GM23338 (cell line): ENCODE measurements around the gene ADAM11. TPM values are rescaled to one million over a fixed set of nuclear protein-coding genes. Genes with fewer than 3 reads are reported as not detected.

Experiments
- ATAC-seq: fragments of 200-7000 bp; cut with Tn5 transposase; 3 replicates; pipeline ENCODE4 v1.9.1; 2020
- DNase-seq: peaks from one replicate; pipeline ENCODE4 v3.0.0-alpha.2; 2015; ENCODE audit warnings: low spot score
- H2AFZ ChIP-seq: fragments of 200-600 bp; sonication (generic); 2 replicates; pipeline ENCODE4 v1.8.0; 2016; ENCODE audit warnings: antibody characterized with exemption, mild to moderate bottlenecking, moderate library complexity
- H3F3A ChIP-seq: fragments of 200-600 bp; sonication (generic); replicated peaks from 2 replicates; pipeline ENCODE4 v1.8.0; 2017; ENCODE audit warnings: antibody characterized with exemption, mixed run types, low read depth
- H3K27ac ChIP-seq: fragments of 200-600 bp; sonication (generic); 2 replicates; pipeline ENCODE4 v1.6.1; 2016; ENCODE audit warnings: low read depth
- H3K27me3 ChIP-seq: fragments of 200-600 bp; sonication (generic); 2 replicates; pipeline ENCODE4 v1.8.0; 2016; ENCODE audit warnings: mild to moderate bottlenecking, mixed run types, moderate library complexity; ENCODE audit not compliant: insufficient read depth
- H3K36me3 ChIP-seq: fragments of 200-600 bp; sonication (generic); 2 replicates; pipeline ENCODE4 v1.8.0; 2016; ENCODE audit warnings: mild to moderate bottlenecking; ENCODE audit not compliant: insufficient read depth
- H3K4me1 ChIP-seq: fragments of 200-600 bp; sonication (generic); 2 replicates; pipeline ENCODE4 v1.8.0; 2016; ENCODE audit warnings: mild to moderate bottlenecking, moderate library complexity; ENCODE audit not compliant: insufficient read depth
- H3K4me2 ChIP-seq: fragments of 200-600 bp; sonication (generic); 2 replicates; pipeline ENCODE4 v1.7.1; 2017; ENCODE audit warnings: mixed run types
- H3K4me3 ChIP-seq: fragments of 200-600 bp; sonication (generic); 2 replicates; pipeline ENCODE4 v1.6.1; 2016; ENCODE audit warnings: mixed run types
- H3K79me2 ChIP-seq: fragments of 200-600 bp; sonication (generic); replicated peaks from 2 replicates; pipeline ENCODE4 v1.8.0; 2017; ENCODE audit warnings: mild to moderate bottlenecking; ENCODE audit not compliant: insufficient read depth
- H3K9me2 ChIP-seq: fragments of 200-600 bp; sonication (generic); 2 replicates; pipeline ENCODE4 v1.8.0; 2017; ENCODE audit not compliant: insufficient read depth
- H4K20me1 ChIP-seq: fragments of 200-600 bp; sonication (generic); replicated peaks from 2 replicates; pipeline ENCODE4 v1.8.0; 2017; ENCODE audit warnings: mild to moderate bottlenecking; ENCODE audit not compliant: insufficient read depth
- H3K27ac Mint-ChIP-seq: 2 replicates; pipeline ENCODE4 v1.8.0; 2020; ENCODE audit warnings: inconsistent platforms, mild to moderate bottlenecking, moderate library complexity, mixed read lengths
- H3K27me3 Mint-ChIP-seq: 3 replicates; pipeline ENCODE4 v1.8.0; 2022; ENCODE audit warnings: low read depth, mild to moderate bottlenecking, moderate library complexity, mixed read lengths, inconsistent platforms; ENCODE audit not compliant: insufficient read depth, poor library complexity
- H3K36me3 Mint-ChIP-seq: 3 replicates; pipeline ENCODE4 v1.8.0; 2021; ENCODE audit warnings: low read depth, mild to moderate bottlenecking, inconsistent platforms, moderate library complexity, mixed read lengths
- H3K4me1 Mint-ChIP-seq: 3 replicates; pipeline ENCODE4 v1.8.0; 2020; ENCODE audit warnings: mild to moderate bottlenecking, inconsistent platforms, mixed read lengths
- H3K4me3 Mint-ChIP-seq: 3 replicates; pipeline ENCODE4 v1.8.0; 2021; ENCODE audit warnings: moderate library complexity, mild to moderate bottlenecking, inconsistent platforms, mixed read lengths
- H3K9me3 Mint-ChIP-seq: 3 replicates; pipeline ENCODE4 v1.8.0; 2020; ENCODE audit warnings: moderate library complexity, mild to moderate bottlenecking, inconsistent platforms, mixed read lengths
- CREB1 ChIP-seq: fragments of 250-450 bp; sonication (Bioruptor Pico); IDR thresholded peaks from 2 replicates; pipeline ENCODE4 v1.5.0; 2020; ENCODE audit warnings: low read depth, mild to moderate bottlenecking, moderate library complexity
- CTCF ChIP-seq, 2 experiments: fragments of 200-600 bp in 1 of 2; sonication (generic) in 1 of 2; conservative IDR thresholded peaks; 2 replicates each; pipeline versions ENCODE4 v1.5.1 to v1.6.1; 2016 to 2017; ENCODE audit warnings: antibody characterized with exemption in 2 of 2, low read depth in 2 of 2, mild to moderate bottlenecking in 2 of 2, moderate library complexity in 1 of 2
- ETS1 ChIP-seq: IDR thresholded peaks from 2 replicates; pipeline ENCODE4 v1.6.1; 2016; ENCODE audit warnings: antibody characterized with exemption
- EZH2phosphoT487 ChIP-seq: fragments of 200-600 bp; sonication (generic); IDR thresholded peaks from one replicate; pipeline ENCODE4 v1.8.1; 2018; ENCODE audit warnings: antibody characterized with exemption; ENCODE audit not compliant: unreplicated experiment
- POLR2AphosphoS5 ChIP-seq: IDR thresholded peaks from 2 replicates; pipeline ENCODE4 v1.6.1; 2016; ENCODE audit warnings: antibody characterized with exemption, low read depth
- STAT1 ChIP-seq: IDR thresholded peaks from one replicate; pipeline ENCODE4 v1.6.1; 2016; ENCODE audit warnings: antibody characterized with exemption; ENCODE audit not compliant: unreplicated experiment
- ZNF114 ChIP-seq: fragments of 250-450 bp; sonication (Bioruptor Pico); IDR thresholded peaks from 2 replicates; pipeline ENCODE4 v1.5.0; 2020; ENCODE audit warnings: mild to moderate bottlenecking, moderate library complexity
- ZNF331 ChIP-seq: fragments of 250-450 bp; sonication (Bioruptor Pico); IDR thresholded peaks from 2 replicates; pipeline ENCODE4 v1.5.0; 2020; ENCODE audit warnings: low read depth, mild to moderate bottlenecking, moderate library complexity
- ZNF462 ChIP-seq: fragments of 250-450 bp; sonication (Bioruptor Pico); IDR thresholded peaks from 2 replicates; pipeline ENCODE4 v1.5.0; 2020; ENCODE audit warnings: mild to moderate bottlenecking, moderate library complexity
- polyA plus RNA-seq: library from polyadenylated mRNA; unstranded; fragments of >200 nt; fragmentation: Nextera tagmentation; extraction: Ambion mirVana; gene quantifications from 2 replicates; pipeline ENCODE4 v1.2.1, GENCODE V29; 2016
- total RNA-seq: library from RNA; depleted of rRNA; stranded (reverse); fragments of >200 nt; shearing (Covaris generic); gene quantifications from 2 replicates; pipeline ENCODE4 v1.2.3, GENCODE V29; 2014

Gene ADAM11
- total and polyA plus RNA-seq, 2 experiments from 2014 or later = 0.55 to 4.7 TPM

DNA sequence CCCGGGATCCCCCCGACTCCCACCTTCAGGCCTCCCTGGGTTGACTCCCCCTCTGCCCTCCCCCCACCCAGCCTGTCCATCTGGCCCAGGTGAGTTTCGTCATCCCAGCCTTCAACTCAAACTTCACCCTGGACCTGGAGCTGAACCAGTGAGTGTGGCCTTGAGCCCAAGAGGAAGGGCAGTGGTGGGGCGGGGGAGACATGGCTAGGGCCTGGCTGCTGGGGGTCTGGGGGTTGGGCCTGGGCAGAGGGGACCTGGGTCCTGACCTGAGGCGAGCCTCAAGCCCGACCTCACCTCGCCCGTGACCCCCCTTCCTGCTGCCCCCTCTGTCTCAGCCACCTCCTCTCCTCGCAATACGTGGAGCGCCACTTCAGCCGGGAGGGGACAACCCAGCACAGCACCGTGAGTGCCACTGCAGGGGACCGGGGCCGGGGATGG lies 10.9 kb downstream of the ADAM11 start:
- no peak for TF ChIP-seq EZH2phosphoT487
- no peaks in the 10 kb centered on the region for H3K79me2 ChIP-seq
- no peak overlapping the region for H3K27ac ChIP-seq
- H2AFZ ChIP-seq = no peak overlapping the region
- Mint-ChIP-seq H3K27ac (no peak overlapping the region), H3K36me3 (no peaks in the 10 kb centered on the region), H3K4me3 (no peak overlapping the region), H3K9me3 (no peaks in the 10 kb centered on the region), H3K4me1 (peaks cover 17% of the 10 kb centered on the region), H3K27me3 (peaks cover 19% of the 10 kb centered on the region)
- H4K20me1 ChIP-seq = 0 out of 2 replicates have a peak, but pooled peaks cover 5% of the 10 kb centered on the region
- ATAC-seq (no peak), DNase-seq (no peak)
- peaks cover 4% of the 10 kb centered on the region; the same call in 1 of the 2 replicates for H3K4me1 ChIP-seq
- H3K27me3 ChIP-seq = no peaks in the 10 kb centered on the region
- H3K36me3 ChIP-seq = no peaks in the 10 kb centered on the region
- no peak overlapping the region for H3K4me2 ChIP-seq
- H3F3A ChIP-seq = no peaks in the 10 kb centered on the region
- no peaks in the 10 kb centered on the region for H3K9me2 ChIP-seq
- H3K4me3 ChIP-seq = no peak overlapping the region

DNA sequence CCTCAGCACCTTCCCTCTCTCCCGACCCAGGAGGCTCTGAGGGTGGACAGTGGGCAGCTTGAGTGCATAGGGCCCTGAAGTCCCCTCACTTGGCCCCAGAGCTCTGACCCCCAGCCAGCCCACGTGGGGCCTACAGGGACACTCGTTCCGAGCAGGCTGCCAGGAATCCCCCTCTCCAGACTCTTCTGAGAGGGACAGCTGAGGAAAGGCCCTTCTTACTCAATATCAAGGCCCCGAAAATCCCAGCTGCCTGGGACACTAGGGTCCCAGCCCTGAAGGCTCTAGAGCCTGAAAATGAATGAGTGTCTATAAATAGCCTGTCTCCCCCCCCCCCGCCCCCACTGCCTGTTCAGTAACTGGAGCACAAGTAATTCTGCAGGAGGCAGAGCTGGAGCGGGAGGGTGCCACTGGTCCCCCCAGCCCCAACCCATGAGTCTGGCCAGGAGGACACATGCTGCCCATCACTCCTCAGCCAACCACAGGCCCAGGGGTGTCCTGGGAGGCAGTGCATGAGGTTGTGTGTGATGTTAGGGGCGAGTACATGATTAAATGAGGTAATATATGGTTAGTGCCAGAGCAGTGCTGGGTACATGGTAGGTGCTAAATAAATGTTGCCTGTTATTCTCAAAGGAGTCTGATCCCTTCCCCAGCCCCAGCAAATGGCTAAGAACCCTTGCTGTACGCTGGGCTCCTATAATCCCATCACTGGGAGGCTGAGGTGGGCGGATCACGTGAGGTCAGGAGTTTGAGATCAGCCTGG lies 11.6 kb downstream of the ADAM11 start:
- Histone ChIP-seq H3K4me1 (peaks cover 4% of the 10 kb centered on the region; the same call in 1 of the 2 replicates), H2AFZ (no peak overlapping the region), H3K4me2 (no peak overlapping the region), H3K4me3 (no peak overlapping the region), H3F3A (no peaks in the 10 kb centered on the region), H3K79me2 (no peaks in the 10 kb centered on the region), H3K9me2 (no peaks in the 10 kb centered on the region), H3K36me3 (no peaks in the 10 kb centered on the region), H4K20me1 (0 out of 2 replicates have a peak, but pooled peaks cover 5% of the 10 kb centered on the region), H3K27me3 (no peaks in the 10 kb centered on the region), H3K27ac (no peak overlapping the region)
- peaks cover 19% of the 10 kb centered on the region for H3K27me3 Mint-ChIP-seq
- H3K4me1 Mint-ChIP-seq = peaks cover 17% of the 10 kb centered on the region
- DNase-seq (no peak), ATAC-seq (no peak)
- H3K36me3 Mint-ChIP-seq = no peaks in the 10 kb centered on the region
- H3K9me3 Mint-ChIP-seq = no peaks in the 10 kb centered on the region
- H3K27ac Mint-ChIP-seq = no peak overlapping the region
- no peak overlapping the region for H3K4me3 Mint-ChIP-seq
- TF ChIP-seq CTCF (conservative IDR thresholded peaks at IDR 0.05; ENCODE audit: low read depth in 2 of 2) (no peak), CREB1 (CRISPR knock-in tag) (no peak), ETS1 (no peak), ZNF462 (CRISPR knock-in tag) (no peak), POLR2AphosphoS5 (no peak), STAT1 (no peak), ZNF114 (no peak), ZNF331 (no peak)
